Measurements from ENCODE around the gene SCN1A. TPM values are rescaled to one million over a fixed set of nuclear protein-coding genes. Genes with fewer than 3 reads are reported as not detected.

Gene SCN1A
- total RNA-seq, 1 donor from 2014 or later, result not detected

DNA sequence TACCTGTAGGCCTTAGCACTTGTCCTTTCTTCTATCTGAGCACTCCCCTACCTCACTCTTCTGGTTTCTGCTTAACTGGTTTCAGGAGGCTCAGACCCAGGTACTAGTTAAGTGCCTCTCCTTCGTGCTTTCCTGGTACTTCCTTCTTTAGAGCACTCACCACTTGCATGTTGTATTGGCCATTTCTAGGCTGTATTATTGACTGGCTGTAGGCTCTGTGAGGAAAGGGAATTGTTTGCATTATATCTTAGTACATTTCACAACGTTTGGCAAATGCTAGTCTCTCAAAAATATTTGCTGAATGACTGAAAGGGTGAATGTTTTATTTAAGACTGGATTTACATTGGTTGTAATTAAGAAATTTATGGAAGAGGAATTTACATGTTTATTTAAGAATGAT, 36.0 kb upstream of the SCN1A start:
- Histone ChIP-seq H3K36me3 (no peaks in the 10 kb centered on the region), H3K27ac (no peak overlapping the region), H3K9me3 (no peaks in the 10 kb centered on the region), H3K27me3 (no peaks in the 10 kb centered on the region), H3K4me1 (no peaks in the 10 kb centered on the region), H3K4me3 (no peak overlapping the region)
- DNase-seq (ENCODE audit: extremely low spot score in 2 of 2), result no peak
- intact Hi-C loops (cut with DNase I), result no loop called here
- TF ChIP-seq, protein P1, sequence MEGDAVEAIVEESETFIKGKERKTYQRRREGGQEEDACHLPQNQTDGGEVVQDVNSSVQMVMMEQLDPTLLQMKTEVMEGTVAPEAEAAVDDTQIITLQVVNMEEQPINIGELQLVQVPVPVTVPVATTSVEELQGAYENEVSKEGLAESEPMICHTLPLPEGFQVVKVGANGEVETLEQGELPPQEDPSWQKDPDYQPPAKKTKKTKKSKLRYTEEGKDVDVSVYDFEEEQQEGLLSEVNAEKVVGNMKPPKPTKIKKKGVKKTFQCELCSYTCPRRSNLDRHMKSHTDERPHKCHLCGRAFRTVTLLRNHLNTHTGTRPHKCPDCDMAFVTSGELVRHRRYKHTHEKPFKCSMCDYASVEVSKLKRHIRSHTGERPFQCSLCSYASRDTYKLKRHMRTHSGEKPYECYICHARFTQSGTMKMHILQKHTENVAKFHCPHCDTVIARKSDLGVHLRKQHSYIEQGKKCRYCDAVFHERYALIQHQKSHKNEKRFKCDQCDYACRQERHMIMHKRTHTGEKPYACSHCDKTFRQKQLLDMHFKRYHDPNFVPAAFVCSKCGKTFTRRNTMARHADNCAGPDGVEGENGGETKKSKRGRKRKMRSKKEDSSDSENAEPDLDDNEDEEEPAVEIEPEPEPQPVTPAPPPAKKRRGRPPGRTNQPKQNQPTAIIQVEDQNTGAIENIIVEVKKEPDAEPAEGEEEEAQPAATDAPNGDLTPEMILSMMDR (IDR thresholded peaks at IDR 0.05), result no peak
- TF ChIP-seq POLR2A (IDR thresholded peaks at IDR 0.05) (no peak), POLR2AphosphoS5 (IDR thresholded peaks at IDR 0.05; ENCODE audit: insufficient read depth in 1 of 2, low read depth in 1 of 2) (no peak)

DNA sequence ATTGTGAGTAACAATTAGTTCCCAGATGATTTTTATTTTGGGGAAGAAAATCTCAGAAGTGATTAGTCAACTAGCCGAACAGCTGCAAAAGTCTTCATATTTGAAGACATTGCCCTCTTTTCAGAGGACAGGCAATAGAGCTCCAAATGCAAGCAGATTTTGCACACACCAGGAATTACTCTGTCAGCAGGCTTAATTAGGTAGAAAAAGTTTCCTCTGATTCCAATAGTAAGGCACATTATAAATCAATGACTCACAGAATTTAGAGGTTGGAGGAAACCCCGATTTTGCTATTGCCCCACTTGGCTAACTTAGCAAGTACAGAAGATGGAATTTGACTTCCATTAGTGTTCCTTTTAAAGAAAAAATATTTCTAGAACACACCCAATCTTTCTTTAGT, 30.7 kb upstream of the SCN1A start:
- Histone ChIP-seq H3K9me3 (no peaks in the 10 kb centered on the region), H3K27ac (no peak overlapping the region), H3K27me3 (no peaks in the 10 kb centered on the region), H3K36me3 (no peaks in the 10 kb centered on the region), H3K4me3 (no peak overlapping the region), H3K4me1 (no peaks in the 10 kb centered on the region)
- intact Hi-C loops (cut with DNase I), result no loop called here
- no peak for DNase-seq (ENCODE audit: extremely low spot score in 2 of 2)
- TF ChIP-seq, protein P1 (IDR thresholded peaks at IDR 0.05), result no peak
- TF ChIP-seq POLR2A (IDR thresholded peaks at IDR 0.05), result no peak

DNA sequence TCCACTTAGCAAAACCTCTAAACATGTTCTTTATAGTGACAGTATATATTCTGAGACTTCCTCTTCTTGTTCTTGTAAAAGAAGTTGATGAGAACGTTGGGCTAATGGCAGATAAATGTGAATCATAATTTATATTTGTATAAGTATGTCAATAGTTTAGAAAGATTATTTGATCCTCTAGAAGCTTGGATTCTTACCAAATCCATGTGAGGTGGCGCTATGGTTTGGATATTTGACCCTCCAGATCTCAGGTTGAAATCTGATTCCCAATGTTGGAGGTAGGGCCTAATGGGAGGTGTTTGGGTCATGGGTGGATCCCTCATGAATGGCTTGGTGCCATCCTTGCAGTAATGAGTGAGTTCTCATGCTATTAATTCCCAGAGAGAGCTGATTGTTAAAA, 29.8 kb upstream of the SCN1A start:
- DNase-seq (ENCODE audit: extremely low spot score in 2 of 2), result no peak
- Histone ChIP-seq H3K4me3 (no peak overlapping the region), H3K4me1 (no peaks in the 10 kb centered on the region), H3K27ac (no peak overlapping the region), H3K36me3 (no peaks in the 10 kb centered on the region), H3K27me3 (no peaks in the 10 kb centered on the region), H3K9me3 (no peaks in the 10 kb centered on the region)
- intact Hi-C loops (cut with DNase I), result no loop called here
- TF ChIP-seq POLR2AphosphoS5 (IDR thresholded peaks at IDR 0.05; ENCODE audit: insufficient read depth in 1 of 2, low read depth in 1 of 2) (no peak), POLR2A (IDR thresholded peaks at IDR 0.05) (no peak)
- TF ChIP-seq, protein P1 (IDR thresholded peaks at IDR 0.05), result no peak

DNA sequence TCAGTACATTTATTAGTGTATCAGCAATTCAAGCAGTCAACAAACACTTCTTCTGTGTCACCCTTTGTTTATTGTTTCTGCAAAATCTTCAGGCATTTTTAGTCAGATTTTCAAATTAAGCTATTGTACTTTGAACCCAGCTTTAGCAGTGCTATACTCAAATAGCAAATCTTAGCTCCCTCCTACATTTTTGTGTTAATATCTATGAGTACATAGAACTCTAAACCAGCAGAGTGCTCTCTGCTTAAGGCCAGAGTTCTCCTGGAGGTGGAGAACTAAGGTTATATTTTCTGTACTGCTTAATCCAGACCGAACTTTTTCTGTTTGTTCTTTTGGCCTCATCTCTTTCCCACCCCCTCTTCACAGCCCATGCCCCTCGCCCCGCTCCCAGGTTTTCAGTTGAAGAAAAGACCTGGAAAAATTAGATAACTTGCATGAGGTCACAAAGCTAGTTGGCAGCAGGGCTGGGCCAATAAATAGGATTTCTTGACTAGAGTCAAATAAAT, 29.2 kb upstream of the SCN1A start:
- no peaks in the 10 kb centered on the region for H3K27me3 ChIP-seq
- no peak overlapping the region for H3K4me3 ChIP-seq
- TF ChIP-seq POLR2AphosphoS5 (IDR thresholded peaks at IDR 0.05; ENCODE audit: insufficient read depth in 1 of 2, low read depth in 1 of 2) (no peak), POLR2A (IDR thresholded peaks at IDR 0.05) (no peak)
- TF ChIP-seq, protein P1 (IDR thresholded peaks at IDR 0.05), result no peak
- H3K9me3 ChIP-seq, result no peaks in the 10 kb centered on the region
- DNase-seq (ENCODE audit: extremely low spot score in 2 of 2), result no peak
- H3K27ac ChIP-seq, result no peak overlapping the region
- H3K36me3 ChIP-seq, result no peaks in the 10 kb centered on the region
- H3K4me1 ChIP-seq, result no peaks in the 10 kb centered on the region
- intact Hi-C loops (cut with DNase I), result no loop called here

DNA sequence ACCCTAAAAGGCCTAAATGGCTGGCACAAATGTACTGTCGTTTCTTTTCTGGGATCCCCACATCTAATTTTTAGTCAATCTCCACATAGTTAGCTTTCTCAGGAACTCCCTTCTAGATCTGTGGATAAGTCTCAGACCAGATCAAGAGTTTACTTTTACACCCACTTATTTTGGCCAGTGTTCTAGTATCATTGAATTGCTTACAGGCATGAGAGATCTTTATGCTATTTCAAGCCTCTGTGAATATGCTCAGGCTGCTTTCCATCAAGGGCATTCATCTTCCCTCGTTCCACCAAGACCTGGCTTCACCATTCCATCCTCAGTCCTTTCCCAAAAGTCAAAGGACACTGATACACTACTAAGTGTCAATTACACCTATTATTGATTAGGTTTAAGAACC, 27.8 kb upstream of the SCN1A start:
- intact Hi-C loops (cut with DNase I), result no loop called here
- no peak for DNase-seq (ENCODE audit: extremely low spot score in 2 of 2)
- H3K27ac ChIP-seq, result no peak overlapping the region
- no peak for TF ChIP-seq POLR2A (IDR thresholded peaks at IDR 0.05)
- TF ChIP-seq POLR2AphosphoS5 (IDR thresholded peaks at IDR 0.05; ENCODE audit: insufficient read depth in 1 of 2, low read depth in 1 of 2), result no peak
- TF ChIP-seq, protein P1 (IDR thresholded peaks at IDR 0.05), result no peak
- no peak overlapping the region for H3K4me3 ChIP-seq
- H3K9me3 ChIP-seq, result no peaks in the 10 kb centered on the region
- no peaks in the 10 kb centered on the region for H3K36me3 ChIP-seq
- no peaks in the 10 kb centered on the region for H3K4me1 ChIP-seq
- no peaks in the 10 kb centered on the region for H3K27me3 ChIP-seq

Data from vagina (tissue), 2 donors.